ENCODE measurements around the gene PDE6H. TPM values are rescaled to one million over a fixed set of nuclear protein-coding genes. Genes with fewer than 3 reads are reported as not detected.

Gene PDE6H
- polyA plus RNA-seq, 1 of the 3 experiments (the other 2 are of a cell fraction) = not detected

GRCh38 chr12:14956905-14957304 is 15.9 kb upstream of the PDE6H start:
- H3K4me2 ChIP-seq = peak overlapping the region; percentile 29; the same call in 1 of the 2 replicates
- H3K9me2 ChIP-seq = no peaks in the 10 kb centered on the region
- peaks cover 8 to 52% of the 10 kb centered on the region in 2 experiments for H3K4me1 ChIP-seq (ENCODE audit: control insufficient read depth in 1 of 2, insufficient read depth in 2 of 2, low read depth in 1 of 2, low read length in 1 of 2)
- TF ChIP-seq FOXJ3 (CRISPR knock-in tag; IDR thresholded peaks at IDR 0.05) = no peak
- H2AFZ ChIP-seq (ENCODE audit: low read depth) = no peak overlapping the region
- H3K36me3 ChIP-seq (replicated peaks in 1 of 2; ENCODE audit: control insufficient read depth in 1 of 2, insufficient read depth in 2 of 2, low read length in 1 of 2) = no peaks in the 10 kb centered on the region
- ChIA-PET CTCF (no interaction called here), POLR2A (no interaction called here)
- H3K79me2 ChIP-seq (ENCODE audit: insufficient read depth) = peaks cover 86% of the 10 kb centered on the region
- H3K27me3 ChIP-seq (ENCODE audit: insufficient read depth) = no peaks in the 10 kb centered on the region
- DNase-seq = no peak
- no peaks in the 10 kb centered on the region for H3K9me3 ChIP-seq
- peaks cover 43% of the 10 kb centered on the region for H3F3A ChIP-seq (replicated peaks; ENCODE audit: insufficient read depth)
- H3K27ac ChIP-seq (ENCODE audit: low read depth in 2 of 2, low read length in 1 of 2) = peak overlapping the region; percentile 16 to 94; a peak in 2 of 4 replicates
- H4K20me1 ChIP-seq (ENCODE audit: insufficient read depth) = no peaks in the 10 kb centered on the region
- WGBS (ENCODE audit: low lambda C conversion rate) = 60% methylated on average over 2 of the region's 2 CpGs
- H3K9ac ChIP-seq = 0 out of 2 replicates have a peak overlapping the region, but pooled peaks have one; percentile 45
- H3K4me3 ChIP-seq (ENCODE audit: low read depth in 2 of 2, low read length in 1 of 2) = no peak overlapping the region

GRCh38 chr12:14957551-14958168 is 15.2 kb upstream of the PDE6H start:
- peak overlapping the region; percentile 82 for H3K4me2 ChIP-seq
- no peak overlapping the region for H2AFZ ChIP-seq (ENCODE audit: low read depth)
- CTCF ChIA-PET = interaction anchor here (2.1 kb wide), 1 partner anchor 38 kb away, joined by 5 read pairs; no protein-coding TSS in a partner anchor

More at GRCh38 chr12:14957551-14958168, 15.2 kb upstream of the PDE6H start:
- no peaks in the 10 kb centered on the region for H4K20me1 ChIP-seq (ENCODE audit: insufficient read depth)
- H3K36me3 ChIP-seq (replicated peaks in 1 of 2; ENCODE audit: control insufficient read depth in 1 of 2, insufficient read depth in 2 of 2, low read length in 1 of 2) = no peaks in the 10 kb centered on the region
- H3K27me3 ChIP-seq (ENCODE audit: insufficient read depth) = no peaks in the 10 kb centered on the region
- peak overlapping the region in 1 of 2 experiments; percentile 94; a peak in 3 of 4 replicates for H3K27ac ChIP-seq (ENCODE audit: low read depth in 2 of 2, low read length in 1 of 2)
- POLR2A ChIA-PET = no interaction called here
- TF ChIP-seq MXI1 (IDR thresholded peaks at IDR 0.05; ENCODE audit: low read depth, low read length) = no peak
- TF ChIP-seq MEF2A (IDR thresholded peaks at IDR 0.05; ENCODE audit: borderline replicate concordance, low read depth) = no peak
- no peak for TF ChIP-seq EZH2phosphoT487 (IDR thresholded peaks at IDR 0.05; ENCODE audit: borderline replicate concordance, low read depth)
- TF ChIP-seq, protein P1, sequence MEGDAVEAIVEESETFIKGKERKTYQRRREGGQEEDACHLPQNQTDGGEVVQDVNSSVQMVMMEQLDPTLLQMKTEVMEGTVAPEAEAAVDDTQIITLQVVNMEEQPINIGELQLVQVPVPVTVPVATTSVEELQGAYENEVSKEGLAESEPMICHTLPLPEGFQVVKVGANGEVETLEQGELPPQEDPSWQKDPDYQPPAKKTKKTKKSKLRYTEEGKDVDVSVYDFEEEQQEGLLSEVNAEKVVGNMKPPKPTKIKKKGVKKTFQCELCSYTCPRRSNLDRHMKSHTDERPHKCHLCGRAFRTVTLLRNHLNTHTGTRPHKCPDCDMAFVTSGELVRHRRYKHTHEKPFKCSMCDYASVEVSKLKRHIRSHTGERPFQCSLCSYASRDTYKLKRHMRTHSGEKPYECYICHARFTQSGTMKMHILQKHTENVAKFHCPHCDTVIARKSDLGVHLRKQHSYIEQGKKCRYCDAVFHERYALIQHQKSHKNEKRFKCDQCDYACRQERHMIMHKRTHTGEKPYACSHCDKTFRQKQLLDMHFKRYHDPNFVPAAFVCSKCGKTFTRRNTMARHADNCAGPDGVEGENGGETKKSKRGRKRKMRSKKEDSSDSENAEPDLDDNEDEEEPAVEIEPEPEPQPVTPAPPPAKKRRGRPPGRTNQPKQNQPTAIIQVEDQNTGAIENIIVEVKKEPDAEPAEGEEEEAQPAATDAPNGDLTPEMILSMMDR (IDR thresholded peaks at IDR 0.05) = no peak
- no peak for TF ChIP-seq NRF1 (IDR thresholded peaks at IDR 0.05; ENCODE audit: low read depth, low read length)
- TF ChIP-seq EP300 (IDR thresholded peaks at IDR 0.05; ENCODE audit: borderline replicate concordance in 1 of 2, low read depth in 1 of 2, low read length in 1 of 2) = no peak
- TF ChIP-seq GABPA (IDR thresholded peaks at IDR 0.05; ENCODE audit: low read depth) = no peak
- no peak for TF ChIP-seq TAF1 (IDR thresholded peaks at IDR 0.05; ENCODE audit: borderline replicate concordance, low read depth, low read length)
- TF ChIP-seq FOXJ3 (CRISPR knock-in tag; IDR thresholded peaks at IDR 0.05) = no peak
- no peak for TF ChIP-seq SMC3 (IDR thresholded peaks at IDR 0.05; ENCODE audit: low read depth, low read length)
- TF ChIP-seq IRF3 (IDR thresholded peaks at IDR 0.05; ENCODE audit: low read depth, low read length) = no peak
- TF ChIP-seq, protein P2, sequence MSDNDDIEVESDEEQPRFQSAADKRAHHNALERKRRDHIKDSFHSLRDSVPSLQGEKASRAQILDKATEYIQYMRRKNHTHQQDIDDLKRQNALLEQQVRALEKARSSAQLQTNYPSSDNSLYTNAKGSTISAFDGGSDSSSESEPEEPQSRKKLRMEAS (IDR thresholded peaks at IDR 0.05; ENCODE audit: low read depth) = no peak
- TF ChIP-seq RAD21 (IDR thresholded peaks at IDR 0.05; ENCODE audit: low read length) = no peak
- no peak for TF ChIP-seq CHD2 (IDR thresholded peaks at IDR 0.05; ENCODE audit: low read length, partially characterized antibody)
- TF ChIP-seq SIN3A (IDR thresholded peaks at IDR 0.05; ENCODE audit: borderline replicate concordance, low read depth, low read length) = no peak
- DNase-seq = no peak
- H3K9ac ChIP-seq = peak overlapping the region; percentile 45
- WGBS (ENCODE audit: low lambda C conversion rate) = 48% methylated on average over 5 of the region's 5 CpGs
- peaks cover 86% of the 10 kb centered on the region for H3K79me2 ChIP-seq (ENCODE audit: insufficient read depth)
- peak overlapping the region in 1 of 2 experiments; percentile 0; a peak in 1 of 4 replicates for H3K4me3 ChIP-seq (ENCODE audit: low read depth in 2 of 2, low read length in 1 of 2)
- peaks cover 45% of the 10 kb centered on the region for H3F3A ChIP-seq (replicated peaks; ENCODE audit: insufficient read depth)
- H3K9me3 ChIP-seq = no peaks in the 10 kb centered on the region
- no peaks in the 10 kb centered on the region for H3K9me2 ChIP-seq
- peaks cover 8 to 51% of the 10 kb centered on the region in 2 experiments for H3K4me1 ChIP-seq (ENCODE audit: control insufficient read depth in 1 of 2, insufficient read depth in 2 of 2, low read depth in 1 of 2, low read length in 1 of 2)

Data from SK-N-SH (cell line).